Activated naive CD8-positive, alpha-beta T cell treated with anti-CD3 and anti-CD28 coated beads, Interleukin-2, amount 50 U/mL, for 16 hours (primary cell): ENCODE measurements around the gene ASB4.
"Not testable (repeated sequence)": the region's sequence is repeated elsewhere in the genome, so short reads cannot be mapped to it uniquely, and the experiment has no call there.

Experiments used
- DNase-seq: peaks from one replicate; pipeline ENCODE4 v3.0.0-alpha.2; 2020; ENCODE audit warnings: low read depth, low spot score

ASB4 gene

DNA sequence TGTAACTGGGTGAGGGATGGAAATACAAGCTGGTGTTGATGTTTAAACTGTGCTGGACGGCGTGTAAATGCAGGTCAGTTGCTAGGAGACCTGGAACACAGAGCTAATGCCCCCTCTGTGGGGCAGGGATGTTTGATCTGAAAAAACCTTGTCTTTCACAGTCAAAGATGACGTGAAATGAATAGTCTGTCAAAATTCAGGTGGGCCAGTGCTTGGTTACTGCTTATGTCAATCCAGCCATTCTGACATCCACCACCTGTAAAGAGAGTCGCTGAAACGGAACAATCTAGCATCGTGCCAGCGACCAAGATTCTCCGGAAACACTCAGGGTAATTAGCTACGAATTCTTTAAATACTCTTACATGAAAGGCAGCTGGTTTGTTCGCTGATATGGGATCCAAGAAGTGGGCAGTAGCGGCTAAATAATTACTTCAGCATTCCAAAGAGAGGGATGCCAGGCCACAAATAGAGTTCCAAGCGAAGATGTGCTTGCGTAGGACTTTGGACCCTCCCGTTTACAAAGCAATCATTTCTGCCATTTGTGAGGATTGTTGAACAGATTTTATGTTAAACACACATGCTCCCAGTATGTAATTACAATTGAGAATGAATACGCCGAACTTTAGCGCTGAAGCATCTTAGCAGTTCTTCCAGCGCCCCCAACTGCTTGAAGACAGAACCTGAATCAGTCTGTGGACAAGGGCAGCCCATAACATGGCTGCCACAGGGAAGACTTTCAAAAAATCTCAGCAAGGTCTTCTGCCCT is 7.3 kb upstream of the ASB4 start:
- DNase-seq = no peak

DNA sequence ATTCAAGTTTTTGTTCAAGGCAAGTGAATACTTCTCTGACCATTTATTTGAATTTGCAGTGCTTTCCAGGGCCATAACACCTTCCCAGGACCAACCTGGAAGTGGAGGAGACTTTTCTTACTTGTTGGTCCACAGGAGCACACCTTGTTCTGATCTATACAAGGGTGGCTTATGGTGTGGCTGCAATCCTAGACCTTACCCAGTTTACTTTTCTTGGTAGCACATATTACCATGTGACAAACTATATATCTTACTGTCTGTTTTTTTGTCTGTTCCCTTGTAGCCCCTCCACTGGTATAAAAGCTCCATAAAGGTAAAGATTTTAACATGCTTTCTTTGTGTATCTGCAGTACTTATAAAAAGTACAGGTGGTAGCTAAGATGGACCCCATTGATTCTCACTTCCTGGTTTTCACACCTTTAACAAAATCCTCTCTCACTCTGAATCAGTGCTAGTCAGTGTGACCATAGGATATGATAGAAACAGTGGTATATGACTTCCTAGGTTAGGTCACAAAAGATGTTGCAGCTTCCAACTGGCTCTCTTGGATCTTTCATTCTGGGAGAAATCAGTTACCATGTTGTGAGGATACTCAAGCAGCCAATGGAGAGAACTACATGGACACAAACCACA is 5.6 kb upstream of the ASB4 start:
- no peak for DNase-seq

DNA sequence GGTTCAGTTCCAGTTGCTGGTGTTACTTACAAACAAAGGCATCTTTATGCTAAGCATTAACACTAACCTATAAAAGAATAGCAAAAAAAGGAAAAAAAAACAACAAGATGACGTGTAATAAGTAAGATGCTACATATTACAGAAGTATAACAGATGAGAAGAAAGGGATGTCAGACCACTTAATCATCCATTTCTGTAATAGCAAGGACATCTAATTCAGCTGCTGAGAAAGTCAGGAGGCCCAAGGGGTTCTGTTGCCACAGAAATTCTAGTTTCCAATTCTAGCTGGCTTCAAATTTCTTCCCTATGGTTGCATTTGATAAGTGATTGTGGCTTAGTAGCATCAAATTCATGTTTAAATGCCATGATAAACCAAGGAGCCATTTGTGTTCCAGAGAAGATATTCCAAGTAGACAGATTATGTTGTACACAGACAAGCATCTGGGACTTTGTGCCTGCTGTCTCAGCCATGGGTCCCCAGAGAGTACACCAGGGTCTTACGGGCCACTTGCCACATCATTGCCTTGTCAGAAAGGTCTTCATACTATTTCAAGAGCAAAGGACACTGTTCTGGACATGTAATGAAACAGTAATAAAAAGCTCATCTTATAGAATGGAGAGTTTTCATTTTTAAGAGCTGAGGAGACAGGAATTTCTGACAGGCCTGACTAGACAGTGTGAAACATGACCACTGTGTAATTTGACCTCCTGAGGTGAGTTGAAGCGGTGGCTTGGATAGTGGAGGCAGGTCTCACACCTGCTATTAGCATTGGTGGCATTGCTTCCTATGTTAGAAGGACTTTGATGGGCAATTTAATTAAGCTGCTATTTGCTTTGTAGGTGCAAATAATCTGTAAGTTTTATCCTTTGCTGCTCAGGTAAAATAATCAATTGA is 4.2 kb upstream of the ASB4 start:
- DNase-seq = no peak

DNA sequence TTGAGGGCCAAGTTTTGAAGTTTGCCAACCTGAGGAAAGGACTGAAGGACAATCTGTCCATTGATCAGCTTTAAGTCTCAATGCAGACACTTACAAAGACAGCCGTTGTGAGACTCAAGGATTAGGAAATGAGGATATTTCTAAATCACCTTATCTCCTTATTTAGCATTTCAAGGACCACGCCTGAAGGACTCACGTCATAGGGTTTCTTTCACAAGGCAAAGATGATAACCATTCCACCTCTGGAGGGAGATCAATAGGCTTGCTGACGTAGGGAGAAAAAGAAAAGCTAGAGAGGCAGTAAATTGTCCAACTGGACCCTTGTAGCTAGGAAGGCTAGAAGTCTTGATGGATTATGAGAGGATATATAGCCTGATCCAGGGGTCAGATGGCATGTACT is 3.3 kb upstream of the ASB4 start:
- no peak for DNase-seq

GRCh38 chr7:95490231-95490762 is 4.6 kb downstream of the ASB4 start:
- no peak for DNase-seq

DNA sequence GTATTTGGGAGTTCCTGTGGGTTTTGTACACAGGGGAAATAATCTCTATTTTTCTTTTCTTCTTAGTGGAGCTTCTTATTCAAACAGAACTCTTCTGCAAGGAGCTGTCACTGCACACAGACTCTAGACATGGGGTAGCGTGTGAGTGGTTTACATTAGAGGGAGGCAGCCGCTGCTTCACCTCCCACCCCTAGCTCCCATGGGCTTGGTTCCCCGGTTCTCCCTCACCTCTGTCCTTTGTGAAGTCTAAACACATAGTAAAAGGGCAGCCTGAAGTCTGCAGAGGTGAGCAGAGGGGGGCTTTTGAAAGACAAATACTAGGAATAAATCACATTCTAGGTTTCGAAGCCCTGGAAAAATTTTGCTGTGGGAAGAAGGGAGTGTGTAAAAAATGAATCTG is 5.5 kb downstream of the ASB4 start:
- no peak for DNase-seq

DNA sequence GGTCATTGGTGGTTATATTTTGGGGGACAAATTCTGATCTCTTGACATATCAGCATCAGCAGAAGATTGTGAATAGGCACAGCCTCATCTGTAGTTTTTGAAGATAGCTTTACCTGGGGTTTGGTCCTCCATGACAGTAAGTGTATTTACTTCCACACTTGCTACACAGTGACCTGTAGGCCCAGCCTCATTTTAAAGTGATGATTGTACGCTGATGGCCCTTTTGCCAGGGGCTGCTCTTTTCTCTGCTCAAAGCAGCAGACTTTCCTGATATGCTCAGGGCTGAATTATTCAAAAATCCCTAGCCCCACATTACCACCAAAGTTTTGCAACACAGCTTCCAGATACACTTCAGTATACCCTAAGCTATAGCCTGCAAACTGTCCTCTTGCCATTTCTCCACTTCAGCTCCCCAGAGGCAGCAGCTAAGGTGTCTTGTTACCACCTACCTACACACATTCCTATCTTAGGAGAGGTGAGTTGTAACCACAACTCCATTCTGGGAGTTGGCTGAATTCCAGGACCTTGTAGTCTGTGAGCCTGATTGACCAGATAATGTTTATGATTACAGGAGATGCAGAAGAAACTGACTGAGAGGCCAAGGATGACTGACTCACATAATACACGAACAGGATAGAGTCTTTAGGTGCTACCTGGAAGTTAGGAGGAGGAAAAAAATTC is 6.0 kb downstream of the ASB4 start:
- no peak for DNase-seq

GRCh38 chr7:95493247-95493646 is 7.5 kb downstream of the ASB4 start:
- DNase-seq = no peak

- DNase-seq = no peak
Observed at GRCh38 chr7:95493844-95494243, 8.1 kb downstream of the ASB4 start.

- DNase-seq = no peak
Observed at GRCh38 chr7:95501261-95501832, 15.6 kb downstream of the ASB4 start.

GRCh38 chr7:95502403-95502802 is 16.7 kb downstream of the ASB4 start:
- no peak for DNase-seq

- no peak for DNase-seq
Observed at GRCh38 chr7:95503271-95504131, 17.8 kb downstream of the ASB4 start.

DNA sequence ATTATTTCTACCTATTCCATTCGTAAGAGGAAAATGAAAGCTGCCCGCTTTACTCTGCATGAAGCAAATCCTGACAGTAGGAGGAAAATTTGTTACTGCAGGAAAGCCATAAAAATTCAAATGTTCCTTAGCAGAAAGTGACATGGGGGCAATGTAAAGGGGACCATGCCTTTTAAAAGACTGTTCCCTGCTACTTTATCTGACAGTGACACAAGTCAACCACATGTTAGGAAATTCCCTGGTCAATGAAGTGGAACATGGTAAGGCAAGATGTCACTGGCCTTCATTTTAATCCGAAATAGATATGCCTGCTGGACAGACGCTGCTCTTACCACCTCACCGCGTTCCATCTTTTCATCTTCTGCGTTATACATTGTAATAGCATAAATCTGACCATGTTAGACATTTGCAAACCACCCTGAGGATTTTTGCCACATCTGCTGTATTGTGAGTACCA is 18.4 kb downstream of the ASB4 start:
- DNase-seq = not testable (repeated sequence)

DNA sequence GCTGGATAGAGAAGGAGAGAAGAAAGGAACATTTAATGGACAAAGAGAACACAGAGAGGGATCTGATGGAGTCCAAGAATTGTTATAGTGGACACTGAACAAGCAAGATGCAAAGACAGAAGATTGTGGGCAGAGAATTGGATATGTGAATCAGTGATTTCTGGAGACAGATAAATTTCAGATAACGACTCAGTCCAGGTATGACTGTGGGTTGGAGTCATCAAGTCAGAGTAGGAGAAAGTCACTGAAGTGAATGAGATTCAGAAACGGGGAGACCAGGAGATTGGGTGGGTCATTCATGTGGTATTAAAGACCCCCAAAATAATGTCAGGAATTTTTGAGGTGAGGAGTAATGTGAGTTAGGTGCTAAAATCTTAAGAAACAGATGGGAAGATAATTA is 23.0 kb downstream of the ASB4 start:
- DNase-seq = no peak

GRCh38 chr7:95509199-95509598 is 23.5 kb downstream of the ASB4 start:
- DNase-seq = no peak

GRCh38 chr7:95511716-95512260 is 26.0 kb downstream of the ASB4 start:
- no peak for DNase-seq

GRCh38 chr7:95517458-95517857 is 31.7 kb downstream of the ASB4 start:
- no peak for DNase-seq

DNA sequence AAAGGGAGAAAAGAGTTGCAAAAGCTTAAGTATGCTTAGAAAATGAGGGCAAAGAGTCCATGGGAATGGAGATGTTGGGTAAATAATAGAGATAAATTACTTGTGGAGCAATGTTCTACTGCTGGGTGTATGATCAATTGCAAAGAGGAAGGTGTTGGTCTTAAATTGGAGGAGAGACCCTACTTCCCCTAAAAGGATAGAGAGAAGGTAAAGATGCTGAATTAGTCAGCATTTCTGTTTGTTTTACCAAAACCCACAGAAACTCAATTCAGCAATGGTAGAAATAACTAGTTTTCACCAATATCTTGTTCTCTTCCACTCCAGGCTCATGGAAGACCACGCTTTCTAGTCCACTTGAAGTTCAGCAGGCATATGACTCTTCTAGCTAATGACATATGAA is 32.1 kb downstream of the ASB4 start:
- DNase-seq = no peak

- no peak for DNase-seq
Observed at GRCh38 chr7:95520136-95520535, 34.4 kb downstream of the ASB4 start.

DNA sequence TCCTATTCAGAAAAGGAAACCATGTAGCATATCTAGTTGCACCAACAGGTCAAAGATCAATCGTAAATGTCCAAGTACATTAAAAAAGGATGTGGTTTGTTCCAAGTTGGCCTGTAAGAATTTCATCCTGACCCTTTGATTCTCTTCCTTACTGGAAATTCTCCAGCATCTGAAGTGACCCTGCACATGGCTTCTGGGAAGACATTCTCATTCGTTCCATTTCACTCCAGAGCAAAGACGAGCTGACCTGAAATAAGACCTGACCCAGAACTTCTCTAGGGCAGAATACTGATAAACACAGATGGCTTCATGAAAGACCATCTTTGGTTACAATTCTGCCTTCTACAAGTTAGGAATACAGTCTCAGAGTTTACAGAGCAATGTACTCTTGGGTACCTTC is 39.8 kb downstream of the ASB4 start:
- DNase-seq = no peak
